Right lobe of liver (tissue), 6 donors: Measurements from ENCODE around the gene ASXL1. TPM values are rescaled to one million over a fixed set of nuclear protein-coding genes. Genes with fewer than 3 reads are reported as not detected.

Source experiments
- ATAC-seq, 4 donors: fragments of 200-7000 bp; cut with Tn5 transposase; one replicate each; pipeline ENCODE4 v1.9.1; 2020; ENCODE audit warnings: mild to moderate bottlenecking in 4 of 4, moderate library complexity in 4 of 4
- DNase-seq, 3 donors: peaks; one replicate each; pipeline ENCODE4 v3.0.0-alpha.2; 2020
- H3K27ac ChIP-seq, 3 donors: fragments of 200-600 bp; one replicate each; pipeline ENCODE4 v1.8.0; 2022
- H3K27me3 ChIP-seq, 2 donors: fragments of 200-600 bp; one replicate each; pipeline ENCODE4 v1.8.0; 2022
- H3K36me3 ChIP-seq, 4 donors: fragments of 200-600 bp; sonication (generic) in 1 of 4; one replicate each; pipeline versions ENCODE4 v1.5.1 to v1.8.0; 2017 to 2022; ENCODE audit warnings: control low read depth in 1 of 4
- H3K4me1 ChIP-seq, 4 donors: fragments of 200-600 bp; sonication (generic) in 1 of 4; one replicate each; pipeline versions ENCODE4 v1.5.1 to v1.8.0; 2017 to 2022; ENCODE audit warnings: control low read depth in 1 of 4
- H3K4me3 ChIP-seq, 3 donors: fragments of 200-600 bp; one replicate each; pipeline ENCODE4 v1.8.0; 2022
- H3K9me3 ChIP-seq, 4 donors: fragments of 200-600 bp; sonication (generic) in 1 of 4; one replicate each; pipeline versions ENCODE4 v1.5.1 to v1.8.0; 2017 to 2022; ENCODE audit warnings: control low read depth in 1 of 4
- POLR2A ChIP-seq: fragments of 450-650 bp; IDR thresholded peaks from one replicate; pipeline ENCODE4 v1.6.1; 2017; ENCODE audit warnings: antibody characterized with exemption, mild to moderate bottlenecking
- WGBS: methylation state at CpG from one replicate; pipeline ENCODE4 v1.1.6; 2018; ENCODE audit warnings: low coverage, low lambda C conversion rate; ENCODE audit not compliant: insufficient coverage; ENCODE audit errors: missing lambda C conversion rate; 5-methylcytosine and 5-hydroxymethylcytosine counted together
- intact Hi-C, 2 donors: fragments of 100-400 bp; cut with DNase I; formaldehyde crosslinking; loops; one replicate each; pipeline versions ENCODE4 v1.11.2 to v1.14.1; 2022
- total RNA-seq, 6 experiments: library from RNA; depleted of rRNA in 2 of 6; stranded (reverse); fragments of >200 nt in 2 of 6; fragmentation: NEBNext Ultra II Directional in 3 of 6; extraction: Animal tissue kit (Norgen Biotek cat#: 25700) in 3 of 6; gene quantifications; one replicate each; pipeline versions ENCODE4 v1.1.0 to v1.2.4, GENCODE V29; 2016 to 2023
- TF ChIP-seq, protein P1 (sequence below), 4 donors: fragments of 200-600 bp in 3 of 4; fragments of 450-650 bp in 1 of 4; IDR thresholded peaks; one replicate each; pipeline versions ENCODE4 v1.5.1 to v1.8.0; 2016 to 2022; ENCODE audit warnings: antibody characterized with exemption in 4 of 4, mild to moderate bottlenecking in 2 of 4
- donor health status: DM: no; HTN: yes; CAD: no.
- donor health status: DM: no; HTN: no; CAD: no.
- donor health status: DM: no; HTN: no; CAD: no.
- donor health status: DM: no; HTN: yes; CAD: no.
- donor health status: DM: no; HTN: yes; CAD: no.

Gene ASXL1
- total RNA-seq, 6 experiments from 2014 or later: 18.9 to 41.8 (median 26.0) TPM

DNA sequence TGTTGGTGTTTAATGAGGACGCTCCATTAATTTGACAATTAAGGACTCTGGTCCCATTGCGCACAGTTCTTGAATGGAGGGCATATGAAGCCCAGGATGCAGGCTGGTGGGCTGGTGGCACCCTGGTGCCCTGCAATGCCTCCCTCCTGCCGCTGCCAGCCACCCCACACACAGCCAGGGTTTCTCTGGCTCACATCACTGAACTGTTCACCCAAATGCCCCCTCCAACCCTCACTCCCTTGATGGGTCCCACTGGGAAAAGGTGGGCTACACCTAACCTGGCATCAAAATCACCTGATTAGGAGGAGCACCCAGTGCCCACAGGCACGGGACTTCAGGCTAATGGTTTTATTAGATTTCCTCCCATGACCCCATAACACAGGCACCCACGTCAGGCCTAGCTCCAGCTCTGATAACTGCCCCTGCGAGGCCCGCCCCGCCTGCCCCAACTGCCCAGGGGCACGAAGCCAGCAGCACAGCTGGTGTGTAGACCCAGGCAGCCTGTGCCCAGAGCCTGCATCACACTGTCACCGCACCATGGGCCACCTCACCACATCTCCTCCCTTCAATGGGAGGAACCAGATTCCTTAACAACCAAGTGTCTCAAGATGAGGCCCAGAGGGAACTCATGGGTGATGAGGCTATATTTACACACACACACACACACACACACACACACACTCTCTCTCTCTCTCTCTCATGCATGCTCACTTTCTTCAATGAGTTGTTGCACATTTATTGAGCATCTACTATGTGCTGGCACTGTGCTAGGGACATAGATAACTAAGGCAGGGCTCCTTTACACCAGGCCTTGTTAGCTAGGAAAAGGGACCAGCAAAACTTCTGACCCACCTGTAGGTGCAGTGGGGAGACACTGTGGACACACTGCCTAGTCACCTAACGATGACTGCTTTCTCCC is 119.7 kb downstream of the ASXL1 start:
- TF ChIP-seq, protein P1, sequence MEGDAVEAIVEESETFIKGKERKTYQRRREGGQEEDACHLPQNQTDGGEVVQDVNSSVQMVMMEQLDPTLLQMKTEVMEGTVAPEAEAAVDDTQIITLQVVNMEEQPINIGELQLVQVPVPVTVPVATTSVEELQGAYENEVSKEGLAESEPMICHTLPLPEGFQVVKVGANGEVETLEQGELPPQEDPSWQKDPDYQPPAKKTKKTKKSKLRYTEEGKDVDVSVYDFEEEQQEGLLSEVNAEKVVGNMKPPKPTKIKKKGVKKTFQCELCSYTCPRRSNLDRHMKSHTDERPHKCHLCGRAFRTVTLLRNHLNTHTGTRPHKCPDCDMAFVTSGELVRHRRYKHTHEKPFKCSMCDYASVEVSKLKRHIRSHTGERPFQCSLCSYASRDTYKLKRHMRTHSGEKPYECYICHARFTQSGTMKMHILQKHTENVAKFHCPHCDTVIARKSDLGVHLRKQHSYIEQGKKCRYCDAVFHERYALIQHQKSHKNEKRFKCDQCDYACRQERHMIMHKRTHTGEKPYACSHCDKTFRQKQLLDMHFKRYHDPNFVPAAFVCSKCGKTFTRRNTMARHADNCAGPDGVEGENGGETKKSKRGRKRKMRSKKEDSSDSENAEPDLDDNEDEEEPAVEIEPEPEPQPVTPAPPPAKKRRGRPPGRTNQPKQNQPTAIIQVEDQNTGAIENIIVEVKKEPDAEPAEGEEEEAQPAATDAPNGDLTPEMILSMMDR (IDR thresholded peaks at IDR 0.05): no peak
- no peak for TF ChIP-seq POLR2A
- ATAC-seq: no peak
- DNase-seq: peak in 1 of 3 donors; percentile 59
- H3K9me3 ChIP-seq: no peaks in the 10 kb centered on the region
- peaks cover 0 to 60% (median 28%) of the 10 kb centered on the region in 4 donors for H3K4me1 ChIP-seq
- intact Hi-C loops: no loop called here
- H3K27ac ChIP-seq: peak overlapping the region in 1 of 3 donors; percentile 60
- no peak overlapping the region for H3K4me3 ChIP-seq
- no peaks in the 10 kb centered on the region for H3K36me3 ChIP-seq
- WGBS: 64% methylated on average over 7 of the region's 11 CpGs
- H3K27me3 ChIP-seq: no peaks in the 10 kb centered on the region

- no peaks in the 10 kb centered on the region for H3K36me3 ChIP-seq
- no peak for TF ChIP-seq POLR2A
- TF ChIP-seq, protein P1 (IDR thresholded peaks at IDR 0.05): no peak
- H3K4me1 ChIP-seq: peaks cover 0 to 53% (median 23%) of the 10 kb centered on the region in 4 donors
- ATAC-seq (no peak), DNase-seq (peak in 1 of 3 donors; percentile 18)
- H3K4me3 ChIP-seq: no peak overlapping the region
- intact Hi-C loops: no loop called here
- no peaks in the 10 kb centered on the region for H3K27me3 ChIP-seq
- WGBS: 88% methylated on average over 6 of the region's 7 CpGs
- H3K9me3 ChIP-seq: no peaks in the 10 kb centered on the region
- no peak overlapping the region for H3K27ac ChIP-seq
These were observed 120.4 kb downstream of the ASXL1 start for GRCh38 chr20:32478576-32478975.

DNA sequence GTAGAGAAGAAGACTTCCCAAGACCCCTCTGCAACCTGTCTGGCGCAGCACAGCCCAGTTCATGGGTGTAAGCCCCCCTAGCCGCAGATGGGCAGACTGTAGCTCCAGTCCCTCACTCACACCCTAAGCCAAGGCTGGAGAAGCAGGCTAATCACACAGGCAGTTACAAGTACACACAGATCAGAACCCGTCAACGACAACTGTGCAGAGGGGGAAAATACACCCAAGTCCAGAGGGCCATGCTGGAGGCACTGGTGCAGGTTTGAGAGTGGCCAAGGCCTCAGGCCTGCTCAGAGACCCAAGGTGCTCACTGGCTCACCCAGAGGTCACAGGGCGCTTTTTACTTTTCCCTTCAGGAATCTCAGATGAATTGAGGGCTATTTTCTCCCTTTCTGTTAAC is 120.9 kb downstream of the ASXL1 start:
- H3K9me3 ChIP-seq: no peaks in the 10 kb centered on the region
- no peaks in the 10 kb centered on the region for H3K36me3 ChIP-seq
- H3K4me3 ChIP-seq: no peak overlapping the region
- peaks cover 0 to 48% (median 19%) of the 10 kb centered on the region in 4 donors for H3K4me1 ChIP-seq
- no peaks in the 10 kb centered on the region for H3K27me3 ChIP-seq
- no peak for TF ChIP-seq POLR2A
- TF ChIP-seq, protein P1 (IDR thresholded peaks at IDR 0.05): no peak
- ATAC-seq (no peak), DNase-seq (peak in 1 of 3 donors; percentile 18)
- intact Hi-C loops: no loop called here
- H3K27ac ChIP-seq: no peak overlapping the region
- WGBS: 89% methylated on average over 3 of the region's 5 CpGs

- Histone ChIP-seq H3K36me3 (no peaks in the 10 kb centered on the region), H3K4me1 (peaks cover 0 to 45% (median 14%) of the 10 kb centered on the region in 4 donors), H3K27me3 (no peaks in the 10 kb centered on the region), H3K27ac (no peak overlapping the region), H3K4me3 (no peak overlapping the region), H3K9me3 (no peaks in the 10 kb centered on the region)
- TF ChIP-seq, protein P1 (IDR thresholded peaks at IDR 0.05): no peak
- TF ChIP-seq POLR2A: no peak
- ATAC-seq: no peak
- 29% methylated on average over 2 of the region's 2 CpGs for WGBS
- DNase-seq: peak in 2 of 3 donors; percentile 19 to 44
- intact Hi-C loops: no loop called here
These were observed 121.6 kb downstream of the ASXL1 start for GRCh38 chr20:32479697-32480171.
